NT2/D1 (cell line): ENCODE results near the gene NIT1.

Source experiments
- YY1 ChIP-seq: IDR thresholded peaks from 2 replicates; pipeline ENCODE4 v1.6.1; 2011; ENCODE audit not compliant: insufficient read length, insufficient read depth
- ZNF274 ChIP-seq: IDR thresholded peaks from 2 replicates; pipeline ENCODE4 v1.6.1; 2011; ENCODE audit warnings: mild to moderate bottlenecking, low read depth, low read length

- TF ChIP-seq ZNF274 (no peak), YY1 (no peak)
These were observed 33.3 kb upstream of the NIT1 start for GRCh38 chr1:161084597-161084988.
